PC-3 (cell line): ENCODE results near the gene IQCK.

Source experiments
- CTCF ChIP-seq: fragments of 300-600 bp; sonication (generic); conservative IDR thresholded peaks from 2 replicates; pipeline ENCODE4 v1.5.1; 2017; ENCODE audit warnings: antibody characterized with exemption, low read depth, mild to moderate bottlenecking, low read length
- EZH2 ChIP-seq: fragments of 300-600 bp; sonication (generic); IDR thresholded peaks from one replicate; pipeline ENCODE4 v1.6.1; 2017; ENCODE audit warnings: antibody characterized with exemption, mild to moderate bottlenecking, low read length; ENCODE audit not compliant: unreplicated experiment

GRCh38 chr16:19871721-19872120 lies 153.7 kb downstream of the IQCK start:
- TF ChIP-seq EZH2 (no peak), CTCF (no peak)
